CD4-positive, alpha-beta T cell (primary cell): ENCODE results near the gene FOXD3. TPM values are rescaled to one million over a fixed set of nuclear protein-coding genes. Genes with fewer than 3 reads are reported as not detected.

Experiments used
- ATAC-seq: fragments of 200-7000 bp; cut with Tn5 transposase; one replicate; pipeline ENCODE4 v1.10.0; 2022; ENCODE audit warnings: mild to moderate bottlenecking; ENCODE audit not compliant: poor library complexity
- CTCF ChIA-PET: fragments of 350-600 bp; sonication (Branson Sonifier 250); formaldehyde crosslinking; loops from one replicate; lab custom pipeline; 2021; ENCODE audit warnings: antibody characterized with exemption, inconsistent platforms; lab: Charles Lee
- POLR2A ChIA-PET: fragments of 350-600 bp; sonication (Branson Sonifier 250); formaldehyde crosslinking; loops from one replicate; lab custom pipeline; 2021; ENCODE audit warnings: antibody characterized with exemption, inconsistent platforms; lab: Charles Lee
- DNase-seq, 14 experiments: peaks; one replicate each; pipeline ENCODE4 v3.0.0-alpha.2; 2013 to 2020; ENCODE audit warnings: mixed read lengths in 2 of 14
- H3K27ac ChIP-seq, 2 donors: one replicate each; pipeline versions ENCODE4 v1.5.1 to v1.7.0; 2013; ENCODE audit warnings: low read length in 2 of 2, low read depth in 1 of 2, mild to moderate bottlenecking in 1 of 2
- H3K27me3 ChIP-seq, 2 experiments: 1 replicate in 1 of 2; 2 replicates in 1 of 2; pipeline versions ENCODE4 v1.6.1 to v1.7.0; 2013; ENCODE audit warnings: low read length in 2 of 2, control low read depth in 1 of 2, mild to moderate bottlenecking in 1 of 2, moderate library complexity in 1 of 2; ENCODE audit not compliant: insufficient read depth in 2 of 2, control insufficient read depth in 1 of 2
- H3K36me3 ChIP-seq: one replicate; pipeline ENCODE4 v1.6.1; 2013; ENCODE audit warnings: low read length, control low read depth; ENCODE audit not compliant: insufficient read depth
- H3K4me1 ChIP-seq: one replicate; pipeline ENCODE4 v1.6.1; 2013; ENCODE audit warnings: low read length, control low read depth; ENCODE audit not compliant: insufficient read depth
- H3K4me3 ChIP-seq: one replicate; pipeline ENCODE4 v1.5.1; 2013; ENCODE audit warnings: mild to moderate bottlenecking, low read length, moderate library complexity
- H3K9me3 ChIP-seq, 2 experiments: 1 replicate in 1 of 2; 2 replicates in 1 of 2; pipeline versions ENCODE4 v1.6.1 to v1.7.0; 2013; ENCODE audit warnings: low read length in 2 of 2, mild to moderate bottlenecking in 2 of 2, control low read depth in 1 of 2, moderate library complexity in 1 of 2; ENCODE audit not compliant: control insufficient read depth in 1 of 2, insufficient read depth in 1 of 2
- H3K27ac Mint-ChIP-seq: one replicate; pipeline ENCODE4 v1.8.0; 2020; ENCODE audit warnings: mixed read lengths
- H3K27me3 Mint-ChIP-seq: one replicate; pipeline ENCODE4 v1.8.0; 2021; ENCODE audit warnings: mixed read lengths
- H3K36me3 Mint-ChIP-seq: one replicate; pipeline ENCODE4 v1.8.0; 2021; ENCODE audit warnings: low read depth, mixed read lengths
- H3K4me1 Mint-ChIP-seq: one replicate; pipeline ENCODE4 v1.8.0; 2021; ENCODE audit warnings: low read depth, mixed read lengths
- H3K4me3 Mint-ChIP-seq: one replicate; pipeline ENCODE4 v1.8.0; 2020; ENCODE audit warnings: mild to moderate bottlenecking, mixed read lengths
- H3K9me3 Mint-ChIP-seq: one replicate; pipeline ENCODE4 v1.8.0; 2020; ENCODE audit warnings: mixed read lengths
- intact Hi-C, 2 experiments: fragments of 100-400 bp; cut with DNase I in 1 of 2; cut with micrococcal nuclease in 1 of 2; formaldehyde crosslinking; loops; one replicate each; pipeline versions ENCODE4 v1.15.1 to v1.9.0; 2023 to 2025; cut with DNase I, micrococcal nuclease
- microRNA-seq: library from miRNA; unstranded; fragments of <30 nt; microRNA quantifications from one replicate; pipeline ENCODE4 v1.2.0, GENCODE V29; 2021; ENCODE audit warnings: borderline microRNAs expressed, borderline replicate concordance
- total RNA-seq, 174 experiments: library from RNA in 2 of 174; stranded (reverse) in 2 of 174; gene quantifications; one replicate each; pipeline ENCODE4 v1.2.3 and lab custom pipeline; 2021 to 2026
- TF ChIP-seq, protein P1 (sequence below): fragments of 200-600 bp; IDR thresholded peaks from one replicate; pipeline ENCODE4 v1.8.0; 2022; ENCODE audit warnings: antibody characterized with exemption, mild to moderate bottlenecking

Gene FOXD3
- total RNA-seq, 2 experiments from 2014 or later: not detected

DNA sequence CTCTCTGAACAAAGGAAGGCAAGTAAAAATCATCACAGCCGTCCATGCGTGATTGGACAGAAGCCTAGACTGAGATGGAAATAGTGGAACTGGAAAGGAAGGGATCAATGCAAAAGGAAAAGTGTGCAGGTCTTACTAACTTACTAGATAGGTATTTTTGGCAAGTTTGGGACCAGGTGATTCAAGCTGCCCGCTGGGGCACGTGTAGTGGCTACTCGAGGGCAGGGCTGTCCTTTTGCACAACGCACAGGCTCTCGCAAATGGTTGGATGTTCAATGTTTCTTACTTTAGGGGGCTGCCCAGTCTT is 44.5 kb downstream of the FOXD3 start:
- peaks cover 26% of the 10 kb centered on the region for H3K36me3 Mint-ChIP-seq
- H3K27ac ChIP-seq: peak overlapping the region; percentile 52 to 60

DNA sequence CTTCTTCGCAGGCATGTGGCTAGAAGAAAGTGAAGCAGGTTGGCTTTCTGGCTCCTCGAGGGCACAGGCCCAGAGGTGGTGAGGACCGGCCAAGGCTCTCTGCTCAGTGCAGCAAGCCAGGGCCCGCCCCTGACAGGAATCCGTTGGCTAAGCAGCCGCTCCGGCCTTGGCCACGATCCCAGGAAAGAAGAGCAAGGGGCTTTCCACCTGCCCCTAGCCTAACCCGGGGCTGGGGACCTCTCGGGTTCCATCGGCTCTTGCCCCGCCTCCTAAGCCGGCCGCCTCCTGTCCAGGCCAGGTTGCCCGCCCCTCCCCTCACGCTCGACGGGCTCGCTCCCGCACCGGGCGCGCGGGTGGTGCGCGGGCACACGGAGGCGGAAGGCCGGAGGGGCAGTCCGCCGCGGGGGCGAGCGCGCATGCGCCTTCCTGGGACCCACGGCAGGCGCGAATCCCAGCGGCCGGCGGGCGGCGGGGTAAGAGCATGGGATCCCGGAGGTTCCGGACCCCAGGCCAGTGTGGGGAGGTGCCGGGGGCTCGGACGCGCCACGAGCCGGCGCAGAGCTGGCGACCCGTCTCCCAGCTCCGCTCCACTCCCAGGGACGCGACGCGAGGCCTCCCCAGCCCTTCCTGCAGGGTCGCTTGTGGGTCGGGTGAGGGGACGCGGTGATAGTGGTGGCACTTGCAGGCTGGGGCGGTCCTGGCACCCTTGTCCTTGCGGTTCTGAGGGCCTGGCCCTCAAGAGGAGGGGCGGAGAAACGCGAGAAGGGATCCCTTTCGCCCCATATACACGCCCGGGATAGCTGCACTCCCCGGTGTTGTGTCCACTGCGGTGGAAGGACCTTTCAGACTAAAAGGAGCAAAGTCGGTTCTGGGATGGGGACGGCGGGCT is 45.1 kb downstream of the FOXD3 start, which contains the start of gene ALG6:
ALG6 (plus strand) TSS at position 413 of the 889 bp plus-strand sequence. CDS start 3,351 bp downstream, outside the sequence.
- Histone ChIP-seq H3K4me3 (peak within 1 kb of the TSS; percentile 98), H3K27me3 (peaks cover 0 to 2% of the 10 kb centered on the region in 2 experiments), H3K9me3 (no peaks in the 10 kb centered on the region), H3K36me3 (peaks cover 15% of the 10 kb centered on the region), H3K27ac (peak within 1 kb of the TSS; percentile 52 to 60), H3K4me1 (peaks cover 20% of the 10 kb centered on the region)
- ATAC-seq: peak; percentile 79
- Mint-ChIP-seq H3K27me3 (peaks cover 7% of the 10 kb centered on the region), H3K4me1 (peaks cover 34% of the 10 kb centered on the region), H3K27ac (peak within 1 kb of the TSS; percentile 87), H3K4me3 (peak within 1 kb of the TSS; percentile 97), H3K36me3 (peaks cover 30% of the 10 kb centered on the region), H3K9me3 (no peaks in the 10 kb centered on the region)
- CTCF ChIA-PET: no interaction called here
- peak; percentile 64 to 94 (median 88) for DNase-seq
- POLR2A ChIA-PET: interaction anchor here (1.6 kb wide), 1 partner anchor 931 kb away, joined by 6 read pairs; the partner anchor contains the start of gene USP1
- TF ChIP-seq, protein P1, sequence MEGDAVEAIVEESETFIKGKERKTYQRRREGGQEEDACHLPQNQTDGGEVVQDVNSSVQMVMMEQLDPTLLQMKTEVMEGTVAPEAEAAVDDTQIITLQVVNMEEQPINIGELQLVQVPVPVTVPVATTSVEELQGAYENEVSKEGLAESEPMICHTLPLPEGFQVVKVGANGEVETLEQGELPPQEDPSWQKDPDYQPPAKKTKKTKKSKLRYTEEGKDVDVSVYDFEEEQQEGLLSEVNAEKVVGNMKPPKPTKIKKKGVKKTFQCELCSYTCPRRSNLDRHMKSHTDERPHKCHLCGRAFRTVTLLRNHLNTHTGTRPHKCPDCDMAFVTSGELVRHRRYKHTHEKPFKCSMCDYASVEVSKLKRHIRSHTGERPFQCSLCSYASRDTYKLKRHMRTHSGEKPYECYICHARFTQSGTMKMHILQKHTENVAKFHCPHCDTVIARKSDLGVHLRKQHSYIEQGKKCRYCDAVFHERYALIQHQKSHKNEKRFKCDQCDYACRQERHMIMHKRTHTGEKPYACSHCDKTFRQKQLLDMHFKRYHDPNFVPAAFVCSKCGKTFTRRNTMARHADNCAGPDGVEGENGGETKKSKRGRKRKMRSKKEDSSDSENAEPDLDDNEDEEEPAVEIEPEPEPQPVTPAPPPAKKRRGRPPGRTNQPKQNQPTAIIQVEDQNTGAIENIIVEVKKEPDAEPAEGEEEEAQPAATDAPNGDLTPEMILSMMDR: peak; percentile 12
- intact Hi-C loops: loop anchor here in 1 of 2 experiments (1.0 to 5.0 kb wide), 3 partner anchors 156 to 930 kb away; partner anchors contain the start of genes EFCAB7, ITGB3BP, PGM1 and USP1

More for the DNA sequence above, 44.5 kb downstream of the FOXD3 start:
- no peaks in the 10 kb centered on the region for H3K9me3 Mint-ChIP-seq
- peaks cover 34% of the 10 kb centered on the region for H3K4me1 Mint-ChIP-seq
- Histone ChIP-seq H3K4me3 (peak overlapping the region; percentile 98), H3K27me3 (peaks cover 0 to 2% of the 10 kb centered on the region in 2 experiments), H3K4me1 (peaks cover 20% of the 10 kb centered on the region), H3K36me3 (peaks cover 11% of the 10 kb centered on the region), H3K9me3 (no peaks in the 10 kb centered on the region)
- ChIA-PET CTCF (no interaction called here), POLR2A (no interaction called here)
- intact Hi-C loops: loop anchor here in 1 of 2 experiments (1.0 to 5.0 kb wide), 3 partner anchors 156 to 930 kb away; partner anchors contain the start of genes EFCAB7, ITGB3BP, PGM1 and USP1
- TF ChIP-seq, protein P1: no peak
- H3K27ac Mint-ChIP-seq: peak overlapping the region; percentile 57
- DNase-seq (peak in 1 of 14 experiments; percentile 3), ATAC-seq (no peak)
- peaks cover 10% of the 10 kb centered on the region for H3K27me3 Mint-ChIP-seq
- peak overlapping the region; percentile 90 for H3K4me3 Mint-ChIP-seq

DNA sequence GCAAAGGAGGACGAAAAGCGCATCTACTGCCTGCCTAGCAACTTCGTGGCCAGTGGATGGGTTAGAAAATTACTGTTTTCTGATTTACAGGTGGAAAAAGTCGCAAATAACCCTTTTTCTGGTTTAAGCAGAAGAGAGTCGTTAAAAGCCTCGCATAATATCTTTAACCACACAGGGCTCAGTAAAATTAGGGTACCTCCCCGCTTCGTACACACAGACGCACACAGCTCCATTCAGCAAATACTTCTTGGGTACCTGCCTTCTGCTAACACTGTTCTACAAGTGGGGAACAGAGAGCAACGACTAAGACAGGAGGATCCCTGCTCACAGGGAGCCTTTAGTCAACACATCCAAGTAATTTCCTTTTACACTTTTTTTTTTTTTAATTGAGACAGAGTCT is 45.8 kb downstream of the FOXD3 start:
- TF ChIP-seq, protein P1: no peak
- H3K27me3 Mint-ChIP-seq: no peaks in the 10 kb centered on the region
- DNase-seq (peak in 3 of 14 experiments; percentile 5 to 34 (median 25)), ATAC-seq (peak; percentile 35)
- no peaks in the 10 kb centered on the region for H3K9me3 Mint-ChIP-seq
- Histone ChIP-seq H3K4me3 (peak overlapping the region; percentile 98), H3K27me3 (peaks cover 0 to 2% of the 10 kb centered on the region in 2 experiments), H3K9me3 (no peaks in the 10 kb centered on the region), H3K4me1 (peaks cover 20% of the 10 kb centered on the region), H3K36me3 (peaks cover 15% of the 10 kb centered on the region), H3K27ac (peak overlapping the region in 1 of 2 donors; percentile 50)
- CTCF ChIA-PET: no interaction called here
- H3K4me1 Mint-ChIP-seq: peaks cover 34% of the 10 kb centered on the region
- POLR2A ChIA-PET: interaction anchor here (1.6 kb wide), 1 partner anchor 932 kb away, joined by 6 read pairs; the partner anchor contains the start of gene USP1
- peak overlapping the region; percentile 97 for H3K4me3 Mint-ChIP-seq
- H3K36me3 Mint-ChIP-seq: peaks cover 36% of the 10 kb centered on the region
- H3K27ac Mint-ChIP-seq: peak overlapping the region; percentile 87
- intact Hi-C loops: loop anchor here in 1 of 2 experiments (5.0 kb wide), 1 partner anchor 931 kb away; the partner anchor contains the start of gene USP1

Small RNAs within 50 kb of the gene (microRNA-seq; reads per million reads assigned to microRNA genes)
- gene MIR6068: not detected

Other genes with a start within 250 kb of the FOXD3 start
- 10 to 100 TPM; 10.6 to 11.2 TPM for gene ALG6, start 45.1 kb downstream of the FOXD3 start, total RNA-seq
- gene ITGB3BP, start 200.7 kb downstream of the FOXD3 start, total RNA-seq: 1 to 10 TPM; 8.3 to 9.3 TPM
- 1 to 10 TPM; 5.7 to 8.9 TPM for gene EFCAB7, start 201.0 kb downstream of the FOXD3 start, total RNA-seq